DMS53 treated with DMSO at 0.1 percent for 48 hours (cell line): Measurements from ENCODE around the gene ERICH3.

Experiments
- DNase-seq: peaks from one replicate; lab custom pipeline; 2025; ENCODE audit not compliant: unreplicated experiment; lab: John Stamatoyannopoulos, UW

ERICH3 gene

DNA sequence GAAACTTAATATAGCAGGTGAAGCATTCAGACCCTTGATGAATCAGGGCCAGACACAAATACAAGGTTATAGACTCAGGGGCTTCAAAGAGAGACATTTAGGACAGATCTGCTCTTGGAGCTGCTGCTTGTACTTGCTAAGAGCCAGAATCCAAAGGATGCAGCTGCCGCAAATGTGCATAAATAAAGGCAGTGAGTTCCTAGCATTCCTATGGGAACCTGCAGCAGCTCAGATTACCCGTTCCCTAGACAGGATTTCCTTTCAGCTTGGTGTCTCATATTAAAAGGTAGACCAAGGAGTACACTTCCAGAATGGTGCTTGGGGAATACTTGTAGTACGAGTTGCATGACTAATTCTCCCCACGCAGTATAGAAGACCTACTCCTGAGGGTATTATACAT is 151.4 kb downstream of the ERICH3 start:
- no peak for DNase-seq
